Renal cortex interstitium (tissue), 11 donors: ENCODE measurements around the gene SUSD6. TPM values are rescaled to one million over a fixed set of nuclear protein-coding genes. Genes with fewer than 3 reads are reported as not detected.

ENCODE experiments used
- DNase-seq, 11 donors: peaks; one replicate each; pipeline ENCODE4 v3.0.0-alpha.2; 2013; ENCODE audit warnings: low read depth in 9 of 11, low spot score in 4 of 11; ENCODE audit errors: extremely low read depth in 1 of 11
- polyA plus RNA-seq, 3 donors: library from polyadenylated mRNA; unstranded; fragments of 120-200 nt; gene quantifications; one replicate each; pipeline ENCODE4 v1.2.1, GENCODE V29; 2013; ENCODE audit not compliant: insufficient read length in 3 of 3

Gene SUSD6
- polyA plus RNA-seq, 3 donors: 19.4 to 22.8 (median 19.8) TPM

DNA sequence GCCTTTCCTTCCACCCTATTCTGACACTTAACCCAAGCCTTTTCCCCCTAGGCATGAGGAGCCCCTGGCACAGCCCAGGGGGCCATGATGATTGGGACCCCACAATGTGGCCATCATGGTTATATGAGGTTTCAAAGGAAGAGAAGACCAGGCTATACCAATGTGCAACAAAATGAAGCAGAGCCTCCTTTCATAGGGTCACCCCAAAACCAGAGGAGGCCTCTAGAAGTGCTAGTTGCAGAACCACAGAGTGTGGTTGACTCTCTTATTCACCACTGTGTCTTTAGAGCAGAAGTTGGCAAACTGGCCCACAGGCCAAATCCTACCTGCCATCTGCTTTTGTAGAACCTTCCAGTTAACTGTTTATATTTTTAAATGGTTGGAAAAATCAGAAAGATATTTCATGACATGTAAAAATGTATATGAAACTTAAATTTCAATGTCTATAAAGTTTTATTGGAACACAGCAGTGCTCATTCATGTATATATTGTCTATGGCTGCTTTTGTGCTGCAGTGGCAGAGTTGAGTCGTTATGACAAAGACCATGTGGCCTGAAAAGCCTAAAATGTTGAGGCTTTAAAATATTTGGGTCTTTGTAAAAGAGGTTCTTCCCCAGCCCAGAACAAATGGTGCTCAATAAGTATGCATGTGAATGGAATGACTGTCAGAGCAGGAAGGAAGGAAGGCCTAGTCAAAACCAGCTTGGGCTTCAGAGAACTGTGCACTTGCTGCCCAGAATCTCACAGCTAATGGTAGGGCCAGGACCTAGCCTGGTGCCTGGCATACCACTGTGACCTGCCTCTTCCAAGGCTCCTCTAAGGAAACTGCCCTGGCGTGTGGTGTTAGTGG lies 49.2 kb downstream of the SUSD6 start:
- DNase-seq: no peak

DNA sequence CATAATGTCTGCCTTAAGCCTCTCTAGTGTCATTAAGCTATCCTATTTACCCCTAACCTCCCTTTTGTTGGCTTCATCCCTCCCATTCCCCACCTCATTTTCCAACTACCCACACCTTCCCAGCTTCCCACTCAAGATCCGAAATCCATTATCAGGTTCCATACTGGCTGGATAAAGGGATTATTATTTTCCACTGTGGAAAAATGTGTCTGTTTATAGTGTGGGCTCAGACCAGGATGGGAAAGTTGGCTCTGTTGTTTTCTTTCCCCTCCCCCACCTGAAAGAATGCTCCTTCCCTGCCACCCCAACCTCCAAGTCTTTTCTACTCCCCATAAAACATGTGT lies 49.8 kb downstream of the SUSD6 start:
- DNase-seq: no peak

DNA sequence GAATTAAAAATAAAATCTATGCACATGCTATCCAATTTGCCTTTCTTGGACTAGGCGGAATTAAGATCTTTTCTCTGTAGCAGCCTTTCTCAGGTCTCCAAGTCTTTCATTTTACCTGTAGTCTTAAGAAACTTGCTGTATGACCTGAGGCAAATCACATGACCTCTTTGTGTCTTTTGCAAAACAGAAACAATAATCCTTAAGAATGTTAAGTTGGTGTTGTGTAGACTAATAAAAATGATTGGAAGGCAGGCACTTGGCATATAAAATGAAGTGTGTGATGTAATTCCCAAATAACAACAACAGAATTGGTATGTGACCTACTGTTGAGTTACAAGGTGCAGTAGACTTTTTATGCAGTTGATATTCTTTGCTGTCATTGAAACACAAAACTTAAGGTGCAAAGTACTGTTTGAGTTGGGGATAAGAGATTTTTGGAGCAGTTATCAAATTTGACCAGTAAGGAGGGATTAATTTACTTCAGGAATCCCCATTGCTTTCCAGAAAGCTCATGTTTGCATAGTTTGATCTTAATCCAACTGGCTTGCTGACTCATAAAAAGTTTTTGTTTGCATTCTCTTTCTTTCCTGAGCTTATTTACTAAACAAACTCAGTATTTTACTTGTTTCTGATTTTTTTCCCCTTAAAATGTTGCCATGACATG lies 51.4 kb downstream of the SUSD6 start:
- DNase-seq: no peak

DNA sequence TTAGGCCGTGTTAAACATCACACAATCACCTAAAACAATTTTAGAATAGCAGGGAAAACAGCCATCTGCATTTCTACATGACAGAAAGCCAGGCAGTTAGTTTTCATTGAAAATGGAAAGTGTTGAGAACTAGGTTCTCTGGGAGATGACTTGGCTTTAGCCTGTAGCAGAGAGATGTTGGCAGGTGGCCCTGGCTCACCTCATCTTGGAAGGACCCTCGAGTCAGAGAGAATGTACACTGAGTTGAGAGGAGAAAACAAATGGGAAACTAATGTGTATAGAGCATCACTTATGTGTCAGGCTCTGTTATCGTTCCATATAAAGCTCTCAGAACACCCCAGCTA lies 51.9 kb downstream of the SUSD6 start:
- no peak for DNase-seq

DNA sequence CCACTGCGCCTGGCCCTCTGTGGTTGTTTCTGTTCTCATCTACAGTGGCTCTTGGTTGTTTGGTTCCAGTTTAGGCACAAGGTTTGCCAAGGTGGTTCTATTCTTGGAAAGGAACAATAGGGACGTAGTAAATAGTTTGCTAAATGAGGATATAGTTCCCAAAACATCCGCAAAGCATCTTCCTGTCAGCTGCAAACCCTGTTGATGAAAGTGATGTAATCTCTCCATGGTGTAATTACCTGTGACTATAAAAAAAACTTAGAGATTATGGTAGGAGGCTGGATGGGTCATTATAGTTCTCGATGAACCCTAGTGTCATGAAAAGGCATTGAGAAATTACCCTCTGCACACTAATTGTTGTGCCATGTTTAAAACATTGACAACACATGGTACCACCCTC lies 52.9 kb downstream of the SUSD6 start:
- no peak for DNase-seq

DNA sequence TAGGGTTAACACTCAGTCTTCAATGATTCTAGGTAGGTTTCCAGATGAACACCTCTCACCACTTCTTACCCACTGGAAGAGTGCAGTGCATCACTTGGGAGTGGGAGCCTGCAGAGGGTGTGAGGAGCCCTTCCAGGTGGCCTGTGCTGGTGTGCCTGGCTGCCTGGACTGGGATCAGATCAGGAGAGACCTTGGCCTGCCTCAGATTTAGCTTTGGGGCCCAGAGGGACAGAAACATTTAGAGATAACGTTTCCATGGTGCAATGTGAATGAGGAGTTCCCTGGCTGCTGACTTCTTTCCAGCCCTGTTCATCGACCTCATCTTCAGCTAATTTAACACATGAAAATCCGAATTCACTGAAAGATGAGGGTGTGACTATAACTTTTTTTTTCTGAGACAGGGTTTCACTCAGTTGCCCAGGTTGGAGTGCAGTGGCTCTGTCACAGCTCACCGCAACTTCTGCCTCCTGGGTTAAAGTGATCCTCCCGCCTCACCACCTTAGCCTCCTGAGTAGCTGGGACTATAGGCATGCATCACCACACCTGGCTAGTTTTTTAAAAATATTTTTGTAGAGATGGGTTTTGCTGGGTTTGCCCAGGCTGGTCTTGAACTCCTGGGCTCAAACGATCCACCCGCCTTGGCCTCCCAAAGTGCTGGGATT lies 53.6 kb downstream of the SUSD6 start:
- no peak for DNase-seq

DNA sequence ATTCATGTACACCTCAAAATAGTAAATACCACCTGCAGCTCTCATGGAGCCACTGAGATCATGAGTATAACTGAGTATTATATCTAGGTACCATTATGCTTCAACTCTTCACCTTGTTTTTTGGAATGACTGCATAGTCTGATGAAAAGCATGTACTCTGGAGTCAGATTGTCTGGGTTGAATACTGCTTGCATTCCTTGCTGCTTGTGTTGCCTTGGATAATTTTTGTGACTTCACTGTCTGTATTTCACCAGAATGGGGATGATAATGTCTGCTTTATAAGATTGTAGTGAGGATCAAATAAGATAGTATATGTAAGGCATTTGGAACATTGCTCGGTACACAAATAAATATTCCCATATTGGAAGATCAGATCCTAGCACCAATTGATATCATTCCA lies 54.2 kb downstream of the SUSD6 start:
- no peak for DNase-seq

DNA sequence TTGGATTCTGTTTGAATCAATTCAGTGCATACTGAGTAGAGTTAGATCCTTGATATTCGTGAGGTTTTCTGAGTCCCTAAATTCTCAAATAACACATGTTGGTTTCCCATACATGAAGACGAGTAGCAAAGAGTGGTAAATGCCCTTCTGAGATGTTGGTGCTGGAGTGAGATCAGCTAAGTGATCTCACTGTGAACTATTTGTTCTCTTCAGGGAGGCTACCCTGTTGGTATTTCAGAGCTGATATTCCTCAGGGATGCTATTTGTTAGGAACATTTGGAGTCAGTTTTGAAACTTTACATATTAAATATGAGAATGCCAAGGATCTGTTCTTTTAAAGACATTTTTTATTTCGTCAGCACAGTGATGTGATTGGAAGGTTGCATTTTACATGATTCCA lies 54.7 kb downstream of the SUSD6 start:
- no peak for DNase-seq

DNA sequence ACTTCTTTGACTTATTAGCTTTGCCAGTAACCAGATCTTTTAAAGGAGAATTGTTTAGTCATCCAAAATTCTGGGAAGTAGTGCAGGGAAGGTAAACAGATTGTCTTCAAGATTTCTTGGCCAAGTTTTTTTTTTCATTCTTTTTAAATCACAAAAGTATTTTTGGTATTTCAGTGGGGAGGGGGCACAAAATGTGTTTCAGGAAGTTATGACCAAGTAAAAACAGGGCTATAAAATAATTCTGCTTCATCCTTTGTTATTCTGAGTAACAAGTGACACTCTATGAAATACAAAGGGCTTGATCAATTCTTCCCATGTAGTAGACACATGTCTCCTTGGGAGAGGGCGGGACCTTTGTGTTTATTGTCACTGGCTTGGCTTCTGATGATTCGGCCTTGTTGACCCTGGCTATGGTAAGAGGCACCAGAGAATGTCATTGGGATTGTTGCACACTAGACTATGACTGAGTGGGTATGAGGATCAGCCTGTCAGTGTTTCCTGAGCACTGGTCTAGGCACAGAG lies 55.4 kb downstream of the SUSD6 start:
- DNase-seq: no peak

DNA sequence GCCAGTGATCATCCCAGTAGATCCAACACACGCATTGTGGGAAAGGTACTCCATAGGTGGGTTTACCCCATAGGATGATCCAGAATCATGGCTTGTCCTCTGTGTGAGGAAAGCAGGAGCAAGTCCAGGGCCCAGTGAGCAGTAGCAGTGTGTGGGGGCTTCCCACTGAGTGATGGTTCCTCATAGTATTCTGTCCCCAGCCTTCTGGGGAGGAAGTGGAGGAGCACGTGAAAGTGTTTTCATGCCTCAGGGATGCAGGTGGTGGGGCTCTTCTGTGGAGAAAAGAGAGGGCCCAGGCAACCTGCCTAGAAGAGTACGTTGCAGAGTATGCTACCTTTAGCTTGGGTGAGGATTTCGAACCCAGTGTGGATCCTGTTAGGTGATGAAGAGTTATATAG lies 56.5 kb downstream of the SUSD6 start:
- no peak for DNase-seq

DNA sequence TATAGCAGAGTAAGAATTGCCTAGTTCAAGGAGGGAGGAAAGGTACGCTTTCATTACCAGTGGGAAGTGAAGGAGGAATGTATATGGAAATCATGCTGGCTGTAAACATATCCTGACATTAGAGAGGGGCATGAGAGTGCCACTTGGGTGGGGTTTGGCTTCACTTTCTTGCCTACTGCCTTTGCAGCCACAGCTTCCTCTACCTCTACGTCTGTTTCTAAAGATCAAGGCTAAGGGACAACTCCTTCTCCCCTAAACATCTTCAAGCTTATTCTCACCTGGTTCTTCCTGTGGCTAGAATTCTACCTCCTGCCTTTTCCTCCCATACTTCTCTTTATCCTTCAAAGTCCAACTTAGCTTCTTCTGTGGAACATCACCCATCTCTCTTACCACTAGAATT lies 58.0 kb downstream of the SUSD6 start:
- DNase-seq: no peak

DNA sequence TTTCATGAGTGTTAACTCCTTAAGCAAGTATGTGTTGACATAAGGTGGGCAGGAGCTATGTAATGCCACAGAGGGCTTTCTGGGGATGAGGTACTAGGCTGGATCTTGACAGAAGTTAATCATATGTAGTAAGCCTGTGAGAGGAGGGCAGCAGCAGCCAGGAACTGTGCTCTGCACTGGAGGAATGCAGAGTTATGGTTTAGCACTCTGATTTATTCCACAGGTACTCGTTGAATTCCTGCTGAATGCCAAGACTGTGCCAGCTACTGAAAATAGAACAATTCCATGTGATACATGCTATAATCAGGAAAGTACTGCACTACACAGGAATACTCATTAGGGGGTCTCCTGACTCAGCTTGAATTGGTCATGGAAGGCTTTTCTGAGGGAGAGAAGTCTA lies 58.7 kb downstream of the SUSD6 start:
- no peak for DNase-seq

DNA sequence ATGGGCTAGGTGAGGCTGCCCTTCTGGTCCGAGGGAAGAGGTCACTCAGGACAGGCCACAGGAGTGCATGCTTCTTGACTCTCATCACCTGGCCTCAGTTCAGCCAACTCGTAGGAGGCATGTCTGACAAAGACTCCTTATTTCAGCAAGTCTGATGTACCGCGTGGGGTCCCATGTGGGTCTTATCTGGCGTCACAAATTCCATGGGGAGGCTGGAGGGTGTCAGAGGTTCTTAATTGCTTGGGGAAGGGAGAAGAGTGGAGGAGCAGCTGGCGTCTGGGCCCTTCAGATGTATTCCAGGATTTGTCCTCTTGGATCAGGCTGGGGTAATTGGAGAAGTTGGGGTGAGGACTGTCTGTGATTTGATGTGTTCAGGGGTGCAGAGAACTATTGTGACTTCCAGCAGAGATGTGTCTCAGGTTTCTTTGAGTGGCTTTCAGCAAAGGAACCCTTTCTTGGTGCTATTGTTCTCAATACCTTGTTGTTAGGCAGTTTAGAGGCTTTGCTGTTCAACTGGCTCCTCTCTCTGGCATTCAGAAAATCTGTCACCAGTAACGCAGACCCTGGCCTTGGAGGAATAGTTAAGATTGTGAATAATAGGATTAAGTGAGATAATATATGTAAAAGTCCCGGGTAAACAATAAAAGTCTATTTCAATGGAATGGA lies 60.1 kb downstream of the SUSD6 start:
- DNase-seq: no peak

DNA sequence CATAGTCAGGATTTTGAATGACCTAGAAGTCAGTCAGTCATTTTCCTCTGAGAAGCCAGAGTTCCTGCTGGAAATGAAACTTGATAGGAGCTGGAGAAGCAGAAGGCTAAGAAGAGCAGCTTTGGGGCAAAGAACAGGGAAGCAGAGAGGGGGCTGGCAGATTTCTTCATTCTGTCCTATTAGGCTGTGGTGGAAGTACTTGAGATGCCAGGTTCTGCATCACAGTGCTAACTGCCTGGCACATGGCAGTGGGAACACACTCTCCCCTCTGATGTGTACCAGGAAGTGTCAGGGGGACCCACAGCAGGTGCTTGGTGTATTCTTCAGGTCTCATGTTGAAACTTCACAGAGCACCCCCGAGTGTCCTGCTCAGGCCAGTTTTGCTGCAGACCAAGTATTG lies 61.0 kb downstream of the SUSD6 start:
- no peak for DNase-seq

DNA sequence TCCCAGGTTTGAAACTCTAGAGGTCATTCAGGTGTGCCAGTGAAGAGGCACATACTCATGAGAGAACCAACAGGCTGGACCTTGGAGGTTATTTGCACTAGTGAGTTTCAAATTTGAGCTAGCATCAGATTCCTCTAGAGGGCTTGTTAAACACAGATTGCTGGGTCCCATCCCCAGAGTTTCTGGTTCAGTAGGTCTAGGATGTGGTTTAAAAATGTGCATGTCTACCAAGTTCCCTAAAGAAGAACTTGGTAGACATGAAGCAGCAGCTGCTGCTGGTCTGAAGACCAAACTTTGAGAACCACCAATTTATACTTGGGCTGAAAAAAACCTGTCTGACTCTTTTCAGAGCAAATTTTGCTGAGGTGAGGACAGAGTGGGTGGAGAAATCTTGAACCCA lies 61.7 kb downstream of the SUSD6 start:
- no peak for DNase-seq

DNA sequence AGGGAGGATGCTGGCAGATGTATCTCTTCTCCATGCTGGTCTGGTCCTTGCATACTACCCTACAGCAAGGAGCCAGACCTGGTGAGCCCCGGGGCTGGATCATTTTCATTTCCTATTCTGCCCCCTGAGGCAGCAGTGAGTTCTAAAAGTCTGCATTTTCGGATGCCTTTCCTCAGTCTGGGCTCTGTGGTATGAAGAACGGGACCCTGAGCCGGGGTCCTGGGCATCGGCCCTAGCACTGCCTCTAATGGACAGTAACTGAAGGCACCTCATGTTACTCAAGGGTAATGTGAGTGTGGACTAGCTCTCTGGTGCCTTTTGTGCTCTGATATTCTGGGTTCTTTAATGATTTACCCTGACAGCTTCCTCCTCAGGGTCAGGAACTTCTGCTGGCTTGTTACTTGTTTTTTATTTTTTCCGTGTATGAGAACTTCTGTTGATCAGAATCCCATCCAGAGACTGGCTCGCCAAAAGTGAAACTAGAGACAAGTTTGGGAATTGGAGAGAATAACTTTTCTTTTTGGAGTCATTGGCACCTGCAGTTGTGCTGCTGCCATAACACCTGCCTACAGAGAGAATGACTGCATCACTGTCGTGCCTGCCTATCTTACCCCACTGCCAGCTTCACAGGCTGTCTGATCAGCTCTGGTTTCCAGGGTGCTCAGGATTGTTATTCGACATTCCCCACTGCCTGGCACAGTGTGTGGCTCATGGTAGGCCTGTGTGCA lies 62.3 kb downstream of the SUSD6 start:
- DNase-seq: no peak

DNA sequence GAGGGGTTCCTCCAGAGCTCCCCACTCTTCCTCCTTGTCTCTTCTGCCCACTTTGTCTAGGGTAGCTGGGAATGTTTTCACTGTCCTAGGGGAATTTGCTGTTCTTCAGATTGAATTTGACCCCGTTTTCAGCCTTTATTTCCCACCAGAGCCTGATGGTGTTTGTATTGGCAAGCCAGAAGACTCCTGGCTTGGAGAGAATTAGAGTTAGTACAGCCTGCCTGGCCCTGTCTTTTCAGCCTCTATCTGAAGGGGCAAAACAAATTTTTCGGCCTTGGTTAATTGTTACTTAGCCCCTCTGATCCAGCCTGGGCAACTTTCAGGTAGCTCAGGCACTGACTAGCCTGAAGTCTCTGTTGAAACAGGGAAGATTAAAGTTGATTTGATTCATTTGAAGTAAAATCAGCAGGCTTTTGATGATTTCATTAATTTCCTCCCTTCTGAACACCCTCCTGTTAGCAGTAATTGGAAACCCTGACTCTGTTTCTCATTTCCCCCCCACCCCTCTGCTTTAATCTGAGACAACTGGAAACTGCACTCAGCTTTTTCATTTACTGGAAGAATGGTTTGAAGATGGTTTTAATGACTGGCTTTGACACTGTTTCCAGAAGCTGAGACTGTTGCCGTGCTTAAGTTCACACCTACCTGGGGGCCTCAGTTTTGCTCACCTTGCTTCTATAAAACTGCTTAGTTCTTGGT lies 63.3 kb downstream of the SUSD6 start:
- DNase-seq: no peak

DNA sequence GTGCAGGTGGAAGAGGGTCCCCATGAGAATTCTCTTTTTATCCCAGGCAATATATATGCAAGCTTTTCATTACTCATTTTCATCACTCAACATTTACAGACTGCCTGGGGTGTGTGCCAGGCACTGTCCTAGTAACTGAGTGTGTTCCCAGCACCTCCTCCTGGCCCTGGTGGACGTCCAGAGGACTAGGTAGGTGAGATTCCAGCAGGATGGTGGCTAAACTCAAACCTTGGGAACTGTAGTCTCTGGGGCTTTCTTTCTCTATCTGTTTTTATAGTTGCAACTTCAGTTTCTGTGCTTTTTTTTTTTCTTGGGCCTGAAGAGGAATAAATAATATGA lies 63.8 kb downstream of the SUSD6 start:
- no peak for DNase-seq
